ENCODE results near the gene MPPED1.

Gene MPPED1

GRCh38 chr22:43399338-43399979 lies 12.4 kb upstream of the MPPED1 start:
- TF ChIP-seq, protein P1, sequence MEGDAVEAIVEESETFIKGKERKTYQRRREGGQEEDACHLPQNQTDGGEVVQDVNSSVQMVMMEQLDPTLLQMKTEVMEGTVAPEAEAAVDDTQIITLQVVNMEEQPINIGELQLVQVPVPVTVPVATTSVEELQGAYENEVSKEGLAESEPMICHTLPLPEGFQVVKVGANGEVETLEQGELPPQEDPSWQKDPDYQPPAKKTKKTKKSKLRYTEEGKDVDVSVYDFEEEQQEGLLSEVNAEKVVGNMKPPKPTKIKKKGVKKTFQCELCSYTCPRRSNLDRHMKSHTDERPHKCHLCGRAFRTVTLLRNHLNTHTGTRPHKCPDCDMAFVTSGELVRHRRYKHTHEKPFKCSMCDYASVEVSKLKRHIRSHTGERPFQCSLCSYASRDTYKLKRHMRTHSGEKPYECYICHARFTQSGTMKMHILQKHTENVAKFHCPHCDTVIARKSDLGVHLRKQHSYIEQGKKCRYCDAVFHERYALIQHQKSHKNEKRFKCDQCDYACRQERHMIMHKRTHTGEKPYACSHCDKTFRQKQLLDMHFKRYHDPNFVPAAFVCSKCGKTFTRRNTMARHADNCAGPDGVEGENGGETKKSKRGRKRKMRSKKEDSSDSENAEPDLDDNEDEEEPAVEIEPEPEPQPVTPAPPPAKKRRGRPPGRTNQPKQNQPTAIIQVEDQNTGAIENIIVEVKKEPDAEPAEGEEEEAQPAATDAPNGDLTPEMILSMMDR (IDR thresholded peaks at IDR 0.05), result no peak

DNA sequence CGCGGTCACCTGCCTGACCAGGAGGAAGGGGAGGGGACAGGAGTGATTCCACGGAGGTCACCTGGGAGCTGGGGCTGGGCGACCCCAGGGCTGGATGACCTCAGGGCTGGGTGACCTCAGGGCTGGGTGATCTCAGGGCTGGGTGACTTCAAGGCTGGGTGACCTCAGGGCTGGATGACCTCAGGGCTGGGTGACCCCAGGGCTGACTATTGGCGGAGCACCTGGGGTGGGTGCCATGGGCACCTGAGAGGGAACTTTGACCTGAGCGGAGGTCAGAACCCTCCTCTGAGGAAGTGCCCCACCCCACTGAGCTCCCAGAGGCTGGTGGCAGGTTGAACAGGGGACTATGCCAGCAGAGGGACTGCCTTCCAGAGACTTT lies 11.8 kb upstream of the MPPED1 start:
- TF ChIP-seq, protein P1 (IDR thresholded peaks at IDR 0.05), result no peak

GRCh38 chr22:43400449-43400848 lies 11.4 kb upstream of the MPPED1 start:
- TF ChIP-seq, protein P1 (IDR thresholded peaks at IDR 0.05), result no peak

GRCh38 chr22:43401233-43401632 lies 10.6 kb upstream of the MPPED1 start:
- TF ChIP-seq, protein P1 (IDR thresholded peaks at IDR 0.05), result no peak

DNA sequence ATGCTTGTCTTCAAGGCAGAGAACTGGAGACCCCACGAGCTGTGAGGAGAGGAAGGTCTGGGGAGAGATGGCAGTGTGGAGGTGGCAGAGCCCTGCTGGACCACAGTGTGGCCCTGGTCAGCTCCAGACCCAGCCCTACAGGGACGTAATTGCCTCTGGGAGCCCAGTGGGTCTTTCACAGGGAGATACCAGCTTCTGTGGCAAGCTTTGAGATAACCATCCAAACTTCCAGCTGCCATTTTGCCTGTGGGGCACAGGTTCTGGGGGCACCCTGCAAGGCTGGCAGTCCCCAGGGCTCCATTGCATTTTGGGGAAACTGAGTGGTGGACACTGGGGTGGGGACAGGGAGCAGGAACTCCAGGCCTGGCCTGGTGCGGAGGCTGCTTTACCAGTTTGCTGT lies 10.2 kb upstream of the MPPED1 start:
- TF ChIP-seq, protein P1 (IDR thresholded peaks at IDR 0.05), result no peak

DNA sequence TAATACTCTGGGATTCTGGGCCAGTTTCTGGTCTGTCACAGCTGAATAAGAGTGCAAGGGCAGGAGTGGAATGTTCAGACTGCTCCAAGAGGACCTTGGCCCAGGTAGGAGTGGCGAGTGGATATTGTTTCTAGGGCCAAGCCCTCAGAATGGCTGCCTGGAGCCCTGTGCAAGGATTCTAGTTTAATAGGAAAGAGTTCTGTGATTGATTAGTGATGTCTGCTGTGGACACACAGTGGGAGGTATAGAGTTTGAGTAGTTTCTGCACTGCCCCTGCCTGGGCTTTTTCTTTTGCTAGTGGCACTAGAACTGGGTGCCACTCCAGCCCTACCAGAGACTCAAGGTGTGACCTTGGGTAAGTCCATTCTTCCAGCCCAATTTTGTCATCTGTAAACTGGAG lies 9.7 kb upstream of the MPPED1 start:
- TF ChIP-seq, protein P1 (IDR thresholded peaks at IDR 0.05), result no peak

DNA sequence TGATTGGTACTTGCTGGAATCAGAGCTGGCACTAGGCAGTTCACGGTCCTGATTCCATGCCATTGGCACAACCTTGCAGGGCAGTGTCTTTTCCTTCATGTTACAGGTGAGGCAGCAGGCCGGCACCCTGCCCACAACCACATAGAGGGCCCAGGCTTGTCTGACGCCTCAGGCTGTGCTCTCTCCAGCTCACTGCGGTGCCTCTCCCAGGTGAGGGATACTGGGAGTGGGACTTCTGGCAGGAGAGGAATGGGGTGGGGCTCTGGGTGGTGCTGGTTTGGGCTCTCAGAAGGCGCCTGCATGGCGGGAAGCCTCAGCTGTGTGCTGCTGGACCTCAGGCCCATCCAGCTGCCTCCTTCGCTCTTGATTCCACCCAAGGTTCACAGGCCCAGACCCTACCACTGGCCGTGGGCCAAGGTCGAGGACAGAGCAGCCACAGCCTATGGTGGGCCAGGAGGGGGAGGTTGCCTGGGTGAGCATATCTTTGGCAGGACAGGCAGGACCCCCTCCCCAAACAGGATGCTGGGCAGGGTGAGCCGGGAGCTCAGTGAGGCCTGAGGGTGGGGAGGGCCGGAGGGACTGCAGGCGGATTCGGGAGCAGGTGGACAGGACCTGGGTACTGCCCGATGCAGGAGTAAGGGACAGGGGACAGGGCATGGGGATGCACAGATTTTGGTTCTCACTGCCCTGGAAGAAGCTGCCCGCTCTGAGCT lies 7.0 kb upstream of the MPPED1 start:
- TF ChIP-seq, protein P1 (IDR thresholded peaks at IDR 0.05), result no peak

Measured in LNCAP (cell line).